T47D (cell line): ENCODE results near the gene ASAP2.

Experiments used
- DNase-seq, 2 experiments: peaks; one replicate each; pipeline versions ENCODE4 v3.0.0 to v3.0.0-alpha.2; 2011 to 2012; ENCODE audit warnings: low read depth in 1 of 2, low spot score in 1 of 2
- JUND ChIP-seq: IDR thresholded peaks from 2 replicates; pipeline ENCODE4 v1.6.1; 2012; ENCODE audit warnings: low read depth
- in situ Hi-C: cut with HindIII; loops from 2 replicates; pipeline ENCODE4 v1.10.0; 2016; ENCODE audit warnings: low sequenced_read_pairs, low pct_unique_long_range_greater_than_20kb

The ASAP2 gene

GRCh38 chr2:9298583-9298982 lies 92.0 kb downstream of the ASAP2 start:
- TF ChIP-seq JUND: no peak
- DNase-seq: no peak
- in situ Hi-C loops: no loop called here

- no peak for TF ChIP-seq JUND
- in situ Hi-C loops: no loop called here
- no peak for DNase-seq
Observed at GRCh38 chr2:9299161-9300100, 92.8 kb downstream of the ASAP2 start.

- in situ Hi-C loops: no loop called here
- no peak for TF ChIP-seq JUND
- no peak for DNase-seq
Observed at GRCh38 chr2:9300214-9300613, 93.6 kb downstream of the ASAP2 start.

GRCh38 chr2:9300829-9301453 lies 94.3 kb downstream of the ASAP2 start:
- in situ Hi-C loops: no loop called here

GRCh38 chr2:9302755-9303154 lies 96.1 kb downstream of the ASAP2 start:
- no peak for DNase-seq
- TF ChIP-seq JUND: no peak
- in situ Hi-C loops: no loop called here

More at GRCh38 chr2:9300829-9301453, 94.3 kb downstream of the ASAP2 start:
- no peak for DNase-seq
- no peak for TF ChIP-seq JUND

- TF ChIP-seq JUND: no peak
- in situ Hi-C loops: no loop called here
Observed at GRCh38 chr2:9303528-9304225, 97.1 kb downstream of the ASAP2 start.

GRCh38 chr2:9306911-9307310 lies 100.3 kb downstream of the ASAP2 start:
- in situ Hi-C loops: no loop called here
- no peak for TF ChIP-seq JUND
- DNase-seq: no peak

More at GRCh38 chr2:9303528-9304225, 97.1 kb downstream of the ASAP2 start:
- no peak for DNase-seq

GRCh38 chr2:9307535-9307934 lies 100.9 kb downstream of the ASAP2 start:
- DNase-seq: no peak
- in situ Hi-C loops: no loop called here
- TF ChIP-seq JUND: no peak

GRCh38 chr2:9308186-9308955 lies 101.8 kb downstream of the ASAP2 start:
- DNase-seq: no peak
- in situ Hi-C loops: no loop called here
- no peak for TF ChIP-seq JUND

- no peak for TF ChIP-seq JUND
- in situ Hi-C loops: no loop called here
- no peak for DNase-seq
Observed at GRCh38 chr2:9309147-9309546, 102.5 kb downstream of the ASAP2 start.

- in situ Hi-C loops: no loop called here
- TF ChIP-seq JUND: no peak
- DNase-seq: no peak
Observed at GRCh38 chr2:9310377-9310776, 103.8 kb downstream of the ASAP2 start.

GRCh38 chr2:9310798-9311197 lies 104.2 kb downstream of the ASAP2 start:
- TF ChIP-seq JUND: no peak
- no peak for DNase-seq
- in situ Hi-C loops: no loop called here
